Transverse colon (tissue), 4 donors: ENCODE data around the gene SLC45A1. TPM values are rescaled to one million over a fixed set of nuclear protein-coding genes. Genes with fewer than 3 reads are reported as not detected.

Source experiments
- DNase-seq: peaks from one replicate; pipeline ENCODE4 v3.0.0-alpha.2; 2019
- H3K27ac ChIP-seq, 4 donors: fragments of 200-600 bp; sonication (generic); 2 replicates each; pipeline ENCODE4 v1.5.1; 2016 to 2018; ENCODE audit warnings: inconsistent platforms in 4 of 4
- H3K27me3 ChIP-seq: fragments of 200-600 bp; sonication (generic); 2 replicates; pipeline ENCODE4 v1.5.1; 2017; ENCODE audit warnings: inconsistent platforms
- H3K36me3 ChIP-seq, 4 donors: fragments of 200-600 bp; sonication (generic); 2 replicates each; pipeline ENCODE4 v1.5.1; 2017 to 2019; ENCODE audit warnings: inconsistent platforms in 4 of 4
- H3K4me1 ChIP-seq, 4 donors: fragments of 200-600 bp; sonication (generic); 2 replicates each; pipeline ENCODE4 v1.5.1; 2017 to 2020; ENCODE audit warnings: inconsistent platforms in 4 of 4
- H3K4me3 ChIP-seq, 4 donors: fragments of 200-600 bp; sonication (generic); 1 replicate in 1 of 4; 2 replicates in 3 of 4; pipeline versions ENCODE4 v1.5.1 to v1.6.1; 2017 to 2019; ENCODE audit warnings: inconsistent platforms in 4 of 4
- H3K9me3 ChIP-seq, 2 donors: fragments of 200-600 bp; sonication (generic); 2 replicates each; pipeline ENCODE4 v1.5.1; 2017 to 2019; ENCODE audit warnings: inconsistent platforms in 2 of 2
- CTCF ChIP-seq, 5 experiments: fragments of 200-600 bp in 3 of 5; fragments of 450-650 bp in 2 of 5; sonication (generic) in 3 of 5; IDR thresholded peaks; 1 replicate in 2 of 5; 2 replicates in 3 of 5; pipeline ENCODE4 v1.5.1; 2016 to 2017; ENCODE audit warnings: antibody characterized with exemption in 5 of 5, inconsistent platforms in 3 of 5, mild to moderate bottlenecking in 2 of 5, moderate library complexity in 1 of 5
- EP300 ChIP-seq: sonication (generic); formaldehyde crosslinking; IDR thresholded peaks from one replicate; pipeline ENCODE4 v1.6.1; 2017; ENCODE audit warnings: antibody characterized with exemption, low read depth
- POLR2A ChIP-seq: fragments of 450-650 bp; IDR thresholded peaks from one replicate; pipeline ENCODE4 v1.6.1; 2016; ENCODE audit warnings: antibody characterized with exemption, mild to moderate bottlenecking, moderate library complexity
- POLR2AphosphoS5 ChIP-seq, 3 donors: sonication (generic); formaldehyde crosslinking; IDR thresholded peaks; one replicate each; pipeline ENCODE4 v1.6.1; 2016; ENCODE audit warnings: antibody characterized with exemption in 3 of 3
- WGBS, 2 donors: methylation state at CpG; one replicate each; pipeline ENCODE4 v1.1.5; 2018; ENCODE audit warnings: low coverage in 1 of 2; 5-methylcytosine and 5-hydroxymethylcytosine counted together
- in situ Hi-C, 4 donors: fragments of 200-750 bp; cut with MboI; loops; one replicate each; pipeline versions ENCODE4 v1.15.0 to v1.15.1; 2017; ENCODE audit warnings: low sequenced_read_pairs in 3 of 4, low pct_ligation_motif_present in 1 of 4, low pct_unique_long_range_greater_than_20kb in 1 of 4
- intact Hi-C: fragments of 100-400 bp; cut with DNase I; formaldehyde crosslinking; loops from one replicate; pipeline ENCODE4 v1.15.1; 2023; ENCODE audit warnings: low total_unique reads
- total RNA-seq, 4 donors: library from RNA; depleted of rRNA; stranded (reverse); fragments of >200 nt; gene quantifications; one replicate each; pipeline ENCODE4 v1.1.0, GENCODE V29; 2016

The SLC45A1 gene
- total RNA-seq, 4 donors from 2014 or later = 2.3 to 7.1 (median 4.1) TPM

- Histone ChIP-seq H3K36me3 (no peaks in the 10 kb centered on the region), H3K4me3 (no peak overlapping the region), H3K9me3 (no peaks in the 10 kb centered on the region), H3K27me3 (no peaks in the 10 kb centered on the region), H3K4me1 (peaks cover 0 to 20% (median 4%) of the 10 kb centered on the region in 4 donors), H3K27ac (peak overlapping the region in 1 of 4 donors; percentile 42)
- 26% methylated on average over 21 of the region's 21 CpGs; no CpG with 5 or more reads in 1 of the 2 donors for WGBS, 2 donors
- intact Hi-C loops (no loop called here), in situ Hi-C loops (loop anchor here in 2 of 4 donors (10.0 kb wide), 2 partner anchors 334 to 364 kb away; no protein-coding TSS in a partner anchor)
- peak; percentile 71 for DNase-seq
- TF ChIP-seq EP300 = no peak
- peak; percentile 74 to 93 (median 91) for TF ChIP-seq CTCF (IDR thresholded peaks at IDR 0.05)
Measured at GRCh38 chr1:8348777-8349472, 31.0 kb downstream of the SLC45A1 start.

DNA sequence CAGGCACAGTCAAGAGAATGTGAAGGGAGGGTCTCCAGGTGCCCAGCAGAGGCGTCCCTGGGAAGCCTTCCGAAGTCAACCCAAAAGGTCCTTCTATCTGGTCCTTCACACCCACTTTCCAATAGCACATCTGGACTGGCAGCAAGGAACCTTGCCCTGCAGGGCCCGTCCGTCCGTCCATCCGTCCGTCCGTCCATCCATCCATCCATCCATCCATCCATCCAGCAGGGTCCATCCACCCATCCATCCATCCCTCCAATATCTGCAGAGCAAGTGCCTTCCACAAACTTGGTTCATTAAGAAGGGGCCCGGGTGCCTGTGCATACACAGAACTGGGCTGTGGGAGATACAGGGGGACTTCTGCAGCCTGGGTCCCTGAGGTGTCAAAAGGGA is 31.6 kb downstream of the SLC45A1 start:
- WGBS, 2 donors = 72% methylated on average over 9 of the region's 9 CpGs; no CpG with 5 or more reads in 1 of the 2 donors
- peak overlapping the region in 1 of 4 donors; percentile 42 for H3K27ac ChIP-seq
- H3K4me1 ChIP-seq = peaks cover 0 to 17% (median 2%) of the 10 kb centered on the region in 4 donors
- in situ Hi-C loops (loop anchor here in 2 of 4 donors (10.0 kb wide), 2 partner anchors 335 to 365 kb away; no protein-coding TSS in a partner anchor), intact Hi-C loops (no loop called here)
- H3K4me3 ChIP-seq = no peak overlapping the region
- H3K27me3 ChIP-seq = no peaks in the 10 kb centered on the region
- no peak for TF ChIP-seq POLR2A
- no peak for TF ChIP-seq POLR2AphosphoS5 (IDR thresholded peaks at IDR 0.05)
- TF ChIP-seq CTCF (IDR thresholded peaks at IDR 0.05) = no peak
- TF ChIP-seq EP300 = no peak
- H3K9me3 ChIP-seq = no peaks in the 10 kb centered on the region
- H3K36me3 ChIP-seq = peaks cover 0 to under 1% (median 0%) of the 10 kb centered on the region in 4 donors
- DNase-seq = no peak

DNA sequence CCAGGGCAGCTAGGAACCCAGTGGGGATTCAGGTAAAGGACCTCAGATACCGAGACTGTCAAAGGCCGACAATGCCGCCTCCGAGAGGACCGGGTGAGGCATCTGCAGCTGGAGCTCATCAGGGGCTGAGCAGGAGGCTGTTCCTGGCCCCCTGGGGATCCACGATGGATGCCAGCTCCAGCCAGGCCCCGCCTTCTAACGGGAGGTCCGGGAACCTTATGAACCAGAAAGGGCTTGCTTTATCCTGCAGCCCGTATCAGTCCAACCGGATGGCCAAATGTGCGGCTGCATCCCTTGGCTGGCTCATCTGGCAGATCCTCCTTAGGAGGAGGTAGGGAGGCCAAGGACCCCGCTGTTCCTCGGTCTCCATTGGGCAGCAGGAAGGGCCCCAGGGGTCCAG is 32.0 kb downstream of the SLC45A1 start:
- no peak for TF ChIP-seq CTCF (IDR thresholded peaks at IDR 0.05)
- no peak for TF ChIP-seq POLR2A
- TF ChIP-seq POLR2AphosphoS5 (IDR thresholded peaks at IDR 0.05) = peak in 1 of 3 donors; percentile 23
- H3K27ac ChIP-seq = peak overlapping the region in 1 of 4 donors; percentile 42
- H3K4me1 ChIP-seq = peaks cover 0 to 17% (median 2%) of the 10 kb centered on the region in 4 donors
- H3K9me3 ChIP-seq = no peaks in the 10 kb centered on the region
- 56% methylated on average over 10 of the region's 14 CpGs; no CpG with 5 or more reads in 1 of the 2 donors for WGBS, 2 donors
- no peak overlapping the region for H3K4me3 ChIP-seq
- no peak for DNase-seq
- in situ Hi-C loops = loop anchor here in 2 of 4 donors (10.0 kb wide), 2 partner anchors 335 to 365 kb away; no protein-coding TSS in a partner anchor
- H3K36me3 ChIP-seq = peaks cover 0 to 4% (median under 1%) of the 10 kb centered on the region in 4 donors
- intact Hi-C loops = no loop called here
- H3K27me3 ChIP-seq = no peaks in the 10 kb centered on the region

- Histone ChIP-seq H3K27me3 (no peaks in the 10 kb centered on the region), H3K9me3 (no peaks in the 10 kb centered on the region), H3K4me1 (peaks cover 0 to 17% (median 2%) of the 10 kb centered on the region in 4 donors), H3K27ac (peak overlapping the region in 2 of 4 donors; percentile 4 to 76), H3K4me3 (no peak overlapping the region), H3K36me3 (peaks cover 0 to 12% (median 7%) of the 10 kb centered on the region in 4 donors)
- in situ Hi-C loops (no loop called here), intact Hi-C loops (no loop called here)
- no peak for TF ChIP-seq POLR2A
- TF ChIP-seq POLR2AphosphoS5 (IDR thresholded peaks at IDR 0.05) = peak in 1 of 3 donors; percentile 25
- TF ChIP-seq CTCF (IDR thresholded peaks at IDR 0.05) = no peak
- WGBS, 2 donors = 86% methylated on average over 24 of the region's 24 CpGs; no CpG with 5 or more reads in 1 of the 2 donors
- no peak for DNase-seq
Measured at GRCh38 chr1:8350914-8351684, 33.2 kb downstream of the SLC45A1 start.
